Measurements from ENCODE around the gene TNFRSF14.
"Not testable (repeated sequence)": the region's sequence is repeated elsewhere in the genome, so short reads cannot be mapped to it uniquely, and the experiment has no call there.

The TNFRSF14 gene

GRCh38 chr1:2537784-2538115 lies 18.4 kb upstream of the TNFRSF14 start:
- DNase-seq, result no peak

GRCh38 chr1:2538376-2538775 lies 17.8 kb upstream of the TNFRSF14 start:
- no peak for DNase-seq

DNA sequence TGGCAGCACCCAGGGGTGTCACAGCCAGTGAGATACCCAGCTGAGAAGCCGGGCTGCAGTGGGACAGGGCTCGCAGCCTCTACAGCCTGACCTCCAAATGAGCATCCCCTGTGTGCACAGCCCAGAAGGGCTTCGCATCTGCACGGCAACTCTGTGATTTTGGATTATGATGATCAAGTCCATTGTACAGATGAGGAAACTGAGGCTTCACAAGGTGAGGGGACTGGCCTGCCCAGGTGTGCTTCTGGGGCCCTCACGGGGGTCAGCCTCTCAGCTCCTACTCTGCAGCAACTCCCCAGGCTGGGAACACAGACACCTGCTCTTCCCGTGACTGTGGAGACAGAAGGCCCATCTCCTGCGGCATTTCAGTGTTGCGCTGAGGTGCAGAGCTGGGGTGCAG lies 17.3 kb upstream of the TNFRSF14 start:
- no peak for DNase-seq

- DNase-seq, result no peak
Measured at GRCh38 chr1:2539312-2539907, 16.8 kb upstream of the TNFRSF14 start.

DNA sequence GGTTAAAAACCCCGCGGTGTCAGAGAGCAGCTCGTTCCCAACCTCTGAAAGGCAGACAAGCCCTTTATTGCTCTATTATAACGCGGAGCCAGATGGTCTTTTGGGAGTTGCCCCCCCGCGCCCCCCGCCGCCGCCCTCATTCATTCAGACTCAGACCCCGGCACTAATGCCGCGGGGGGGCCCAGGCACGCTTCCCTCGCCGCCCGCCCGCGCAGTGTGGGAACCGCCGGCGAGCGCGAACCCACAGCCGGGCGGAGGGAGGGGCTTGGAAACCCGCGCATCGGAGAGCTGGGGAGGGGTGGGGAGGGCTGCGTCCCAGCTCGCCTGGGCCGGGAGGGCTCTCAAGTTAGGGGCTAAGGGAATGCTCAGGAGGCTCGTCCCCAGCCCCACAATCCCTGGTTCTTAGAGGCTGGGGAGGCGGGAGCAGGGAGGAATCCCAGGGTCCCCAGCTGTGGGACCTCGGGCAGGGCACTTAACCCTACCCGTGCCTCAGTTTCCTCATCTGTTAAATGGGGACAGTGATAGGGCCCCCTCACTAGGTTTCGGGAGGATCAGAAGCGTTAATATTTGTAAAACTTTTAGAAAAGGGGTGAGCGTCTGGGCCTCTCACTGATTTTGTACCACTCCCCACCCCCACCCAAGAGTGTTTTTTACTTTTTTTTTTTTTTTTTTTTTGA lies 15.2 kb upstream of the TNFRSF14 start:
- peak in 7 of 58 donors; percentile 9 to 60 (median 27) for DNase-seq

GRCh38 chr1:2541619-2542245 lies 14.4 kb upstream of the TNFRSF14 start:
- no peak for DNase-seq

DNA sequence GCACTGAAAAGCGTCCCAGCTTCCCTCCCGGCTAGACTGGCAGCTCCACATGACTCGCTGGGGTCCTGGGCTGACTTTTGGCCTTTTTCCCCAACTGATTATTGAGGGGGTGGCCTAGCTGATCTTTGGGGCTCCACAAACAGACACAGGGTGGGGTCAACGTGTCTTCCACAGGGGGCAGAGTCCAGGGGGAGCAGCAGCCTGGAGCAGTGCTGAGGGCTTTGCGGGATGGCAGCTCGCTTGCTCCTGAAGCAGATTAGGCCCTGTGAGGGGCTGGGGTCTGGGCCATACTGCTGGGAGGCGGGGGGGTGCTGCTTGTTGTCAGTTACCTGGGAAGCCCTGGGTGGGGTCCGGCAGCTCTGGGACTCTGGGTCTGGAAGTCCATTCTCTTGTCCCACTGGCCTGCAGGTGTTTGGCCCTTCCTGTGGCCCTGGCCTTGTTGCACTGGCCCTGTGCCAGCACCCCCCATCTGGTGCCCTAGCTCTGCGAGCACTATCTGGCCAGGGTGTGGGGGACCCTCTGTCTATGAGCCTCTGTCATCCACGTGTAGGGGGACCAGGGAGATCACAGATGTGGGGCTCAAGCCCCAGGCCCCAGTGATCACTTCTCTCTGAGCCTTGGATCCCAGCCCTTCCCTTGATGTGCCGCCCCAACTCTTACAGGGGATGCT lies 13.8 kb upstream of the TNFRSF14 start:
- no peak for DNase-seq

GRCh38 chr1:2543543-2544092 lies 12.6 kb upstream of the TNFRSF14 start:
- DNase-seq, result peak in 51 of 58 donors; percentile 27 to 86 (median 62)

GRCh38 chr1:2544093-2544874 lies 11.9 kb upstream of the TNFRSF14 start:
- DNase-seq, result peak in 22 of 58 donors; percentile 7 to 71 (median 50)

DNA sequence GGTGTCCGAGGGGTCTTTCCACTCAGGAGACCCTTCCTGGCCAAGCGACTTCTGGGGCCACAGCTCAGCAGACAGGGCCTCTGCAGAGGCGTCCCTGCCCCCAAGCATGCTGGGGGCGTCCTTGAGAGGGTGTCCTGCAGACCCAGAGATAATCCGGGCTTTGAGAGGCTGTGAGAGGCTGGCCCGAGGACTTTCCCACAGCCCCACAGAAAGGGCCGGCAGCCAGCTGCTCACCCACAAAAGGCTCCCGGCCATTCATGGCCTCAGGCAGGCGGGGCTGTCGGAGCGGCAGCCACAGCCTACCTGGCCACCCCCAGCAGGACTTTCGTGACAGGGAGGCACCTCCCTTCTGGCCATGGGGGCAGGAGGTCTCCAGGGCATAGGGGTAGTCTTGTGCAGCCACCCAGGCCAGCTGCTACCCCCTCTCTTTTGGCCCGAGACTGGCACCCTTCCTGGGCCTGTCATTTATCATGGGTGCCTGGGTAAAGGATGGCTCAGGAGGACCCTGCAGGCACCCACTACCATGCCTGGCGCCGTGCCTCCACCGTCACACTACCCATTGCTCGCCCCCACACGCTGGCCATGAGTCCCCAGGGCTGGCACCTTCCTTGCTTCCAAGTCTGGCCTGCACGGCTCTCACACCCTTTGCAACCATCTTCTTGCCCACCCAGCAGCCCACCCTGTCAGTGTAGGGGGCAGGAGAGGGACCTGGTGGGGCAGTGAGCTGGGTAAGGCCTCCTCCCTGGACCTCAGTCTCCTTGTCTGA lies 11.1 kb upstream of the TNFRSF14 start:
- peak in 32 of 58 donors; percentile 21 to 71 (median 48) for DNase-seq

DNA sequence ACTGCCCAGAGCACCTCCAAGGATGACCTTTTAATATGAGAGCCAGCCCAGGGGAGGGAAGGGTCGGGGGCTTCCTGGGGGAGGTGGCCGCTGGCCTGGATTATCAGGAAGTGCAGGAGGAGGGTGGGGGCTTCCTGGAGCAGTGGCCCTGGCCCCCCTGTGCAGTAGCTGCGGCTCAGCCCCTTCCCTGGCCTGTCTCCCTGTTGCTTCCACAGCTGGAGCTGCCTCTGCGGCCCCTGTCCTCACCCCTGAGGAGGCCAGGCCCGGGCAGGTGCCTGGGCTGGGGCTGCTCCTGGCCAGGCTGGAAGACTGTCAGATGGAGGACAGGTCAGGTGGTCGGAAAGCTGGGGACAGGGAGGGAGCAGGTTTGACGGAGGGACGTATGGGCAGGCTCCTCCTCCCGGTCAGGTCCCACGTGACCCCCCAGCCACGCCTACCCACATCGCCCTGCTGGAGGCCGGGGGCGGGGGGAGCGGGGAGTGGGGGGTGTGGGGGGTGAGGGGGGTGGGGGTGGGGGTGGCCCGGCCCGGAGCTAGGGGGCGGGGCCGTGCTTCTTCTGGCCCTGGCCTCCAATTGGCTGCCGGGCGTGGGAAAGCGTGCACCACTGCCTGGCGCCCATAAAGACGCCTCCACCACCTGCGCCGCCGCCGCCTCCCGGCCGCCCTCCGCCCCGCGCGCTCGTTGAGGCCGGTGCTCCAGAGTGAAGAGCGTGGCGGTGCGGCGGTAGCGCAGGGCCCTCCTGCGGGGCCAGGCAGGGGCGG lies 10.2 kb upstream of the TNFRSF14 start:
- peak in 55 of 58 donors; percentile 32 to 89 (median 74) for DNase-seq

DNA sequence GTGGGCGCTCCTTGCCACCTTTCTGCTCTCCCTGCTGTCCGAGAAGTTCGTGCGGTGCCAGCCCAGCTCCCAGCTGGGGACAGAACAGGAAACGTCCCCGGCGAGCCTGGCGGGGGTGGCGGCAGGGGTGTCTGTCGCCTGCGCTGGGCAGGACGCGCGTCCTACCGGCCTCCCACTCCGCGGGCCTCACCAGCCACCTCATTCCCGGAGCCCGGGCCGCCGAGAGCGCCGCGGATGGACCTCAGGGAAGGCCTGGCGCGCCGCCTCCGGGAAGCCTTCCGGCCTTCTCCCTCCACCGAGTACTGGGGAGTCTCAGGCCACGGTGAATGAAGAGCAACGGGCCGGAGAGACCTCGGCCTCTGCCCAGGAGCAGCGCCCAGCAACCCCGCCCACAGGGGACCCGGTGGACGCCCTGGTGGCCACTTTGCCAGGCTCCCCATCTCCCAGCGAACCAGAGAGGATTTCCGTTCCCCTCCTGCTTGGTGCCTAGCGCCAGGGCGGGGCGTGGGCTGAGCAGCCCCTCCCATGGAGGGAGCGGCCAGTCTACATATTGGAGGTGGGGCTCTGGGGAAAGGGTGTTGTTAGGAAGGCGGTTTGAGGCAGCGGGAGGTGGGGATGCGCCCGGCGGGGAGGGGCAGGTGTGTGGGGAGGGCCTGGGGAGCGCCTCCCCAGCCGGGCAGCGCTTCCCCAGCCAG lies 9.5 kb upstream of the TNFRSF14 start:
- DNase-seq, result peak in 47 of 58 donors; percentile 25 to 88 (median 55)

DNA sequence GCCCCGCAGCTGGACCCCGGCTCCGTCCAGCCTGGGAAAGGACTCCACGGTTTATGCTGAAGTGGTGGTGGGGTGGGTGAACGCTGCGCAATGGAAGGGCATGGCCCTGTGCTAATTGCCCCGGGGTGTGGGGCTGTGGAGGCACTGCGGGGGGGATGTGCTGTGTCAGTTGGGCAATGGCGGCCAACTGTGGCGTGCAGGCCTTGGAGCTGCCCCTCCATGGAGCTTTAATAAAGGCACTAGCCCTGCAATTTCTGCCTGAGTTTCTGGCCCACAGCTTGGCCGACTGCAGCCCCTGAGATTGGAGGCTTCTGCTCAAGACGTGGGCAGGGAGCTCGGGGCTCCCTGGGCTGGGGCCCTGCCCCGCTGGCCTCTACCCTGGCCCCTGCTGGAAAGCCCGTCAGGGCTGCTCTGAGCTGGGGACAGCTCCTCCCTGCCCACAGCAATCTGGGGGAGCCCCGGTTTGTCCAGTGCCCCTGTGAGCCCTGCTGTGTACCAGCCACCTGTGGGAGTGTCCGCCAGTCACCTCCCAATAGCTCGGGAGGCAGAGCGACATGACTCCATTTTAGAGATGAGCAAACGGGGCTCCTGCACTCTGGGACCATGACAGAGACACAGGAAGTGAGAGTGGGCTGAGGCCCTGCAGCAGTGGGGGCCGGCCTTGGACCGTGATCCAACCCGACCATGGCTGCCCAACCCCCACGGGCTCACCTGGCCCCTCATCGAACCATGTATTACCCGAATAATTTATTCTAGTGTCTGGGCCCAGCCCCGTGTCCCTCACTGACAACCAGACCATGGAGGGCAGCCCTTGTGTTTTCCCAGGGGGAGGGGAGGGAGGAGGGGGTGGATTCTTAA lies 8.7 kb upstream of the TNFRSF14 start:
- peak in 3 of 58 donors; percentile 37 to 62 (median 55) for DNase-seq

DNA sequence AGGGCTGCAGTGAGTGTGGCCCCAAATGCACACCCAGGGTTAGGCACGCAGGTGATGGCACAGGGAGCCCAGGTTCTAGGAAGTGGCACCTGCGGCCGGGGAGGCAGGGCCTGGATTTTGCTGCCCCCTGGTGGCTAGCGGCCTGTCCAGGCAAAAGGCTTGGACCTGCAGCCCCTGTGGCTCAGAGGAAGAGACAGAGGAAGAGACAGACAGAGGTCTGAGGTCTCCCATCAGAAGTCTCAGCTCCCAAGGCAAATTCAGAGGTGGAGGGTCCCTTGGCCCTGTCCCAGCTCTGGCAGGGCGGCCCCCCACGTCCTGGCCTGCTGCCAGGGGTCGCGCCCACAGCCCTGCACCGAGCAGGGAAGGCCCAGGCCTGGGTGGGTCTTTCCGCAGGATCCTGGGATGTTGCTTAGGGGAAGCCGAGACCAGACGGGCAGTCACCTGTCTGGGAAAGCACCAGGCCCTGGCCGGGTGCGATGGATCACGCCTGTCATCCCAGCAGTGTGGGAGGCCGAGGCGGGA lies 8.0 kb upstream of the TNFRSF14 start:
- peak in 55 of 58 donors; percentile 37 to 87 (median 67) for DNase-seq

- not testable (repeated sequence) for DNase-seq
Measured at GRCh38 chr1:2549367-2550029, 6.7 kb upstream of the TNFRSF14 start.

DNA sequence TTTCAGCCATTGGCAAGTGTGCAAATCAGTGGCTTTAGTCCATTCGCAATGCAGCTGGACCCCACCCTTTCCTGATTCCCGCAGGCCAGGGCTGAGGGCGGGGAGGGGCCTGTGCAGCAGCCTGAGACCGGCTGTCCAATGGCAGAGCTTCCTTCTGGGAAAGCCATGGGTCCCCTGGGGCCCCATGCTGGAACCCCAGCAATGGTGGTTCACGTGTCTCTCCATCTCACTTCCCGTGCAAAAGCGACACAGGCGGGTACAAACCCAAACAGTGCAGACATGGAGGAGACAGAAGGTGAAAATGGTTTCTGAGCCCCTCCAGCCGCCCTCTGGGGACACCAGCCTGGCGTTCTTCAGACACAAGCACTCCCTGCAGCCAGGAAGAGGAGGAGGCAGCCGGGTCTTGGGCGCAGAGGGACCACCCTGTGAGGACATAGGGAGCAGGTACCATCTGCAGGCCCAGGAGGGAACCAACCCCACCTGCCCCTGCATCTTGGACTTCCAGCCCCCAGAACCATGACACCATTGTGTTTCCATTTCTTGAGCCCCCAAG lies 5.8 kb upstream of the TNFRSF14 start:
- DNase-seq, result not testable (repeated sequence)

DNA sequence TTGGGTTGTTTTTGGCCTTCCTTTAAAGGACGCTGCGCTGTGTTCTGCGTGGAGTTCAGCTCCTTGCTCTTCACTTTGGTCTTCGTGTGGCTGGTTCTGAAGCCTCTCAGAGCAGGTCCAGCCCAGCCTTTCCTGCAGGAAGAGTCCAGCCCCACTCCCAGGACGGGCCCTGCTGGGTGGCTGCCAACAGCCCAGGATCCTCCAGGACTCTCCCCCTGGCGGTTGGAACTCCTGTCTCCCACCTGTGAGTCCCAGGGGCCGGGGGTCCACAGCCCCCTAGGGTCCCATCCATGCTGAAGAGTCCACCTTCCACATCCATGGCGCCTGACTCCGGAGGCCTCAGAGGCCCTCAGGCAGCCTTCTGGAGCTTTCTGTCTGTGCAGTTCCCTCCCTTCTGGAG lies 4.6 kb upstream of the TNFRSF14 start:
- not testable (repeated sequence) for DNase-seq

All from anterior cingulate cortex (tissue), 58 donors.